Measurements from ENCODE around the gene STPG4.

STPG4 gene

GRCh38 chr2:47079515-47080412, 75.3 kb downstream of the STPG4 start:
- TF ChIP-seq ZBTB17 (tag by site-specific recombination; IDR thresholded peaks at IDR 0.05) (peak; percentile 62), ZNF398 (tag by site-specific recombination; IDR thresholded peaks at IDR 0.05) (no peak), EGR2 (tag by site-specific recombination; IDR thresholded peaks at IDR 0.05; ENCODE audit: low read depth) (peak; percentile 25; the same call in 1 of the 2 replicates), AEBP2 (tag by site-specific recombination; IDR thresholded peaks at IDR 0.05; ENCODE audit: borderline replicate concordance) (no peak), ZNF366 (tag by site-specific recombination; conservative IDR thresholded peaks at IDR 0.05) (0 out of 2 replicates have a peak, but pooled peaks have one; percentile 31), ZFHX2 (tag by site-specific recombination; conservative IDR thresholded peaks at IDR 0.05) (peak; percentile 32; the same call in 1 of the 2 replicates)
- POLR2A ChIA-PET: interaction anchor here (0.6 to 1.3 kb wide), 2 partner anchors 10 to 242 kb away, joined by 3 to 5 read pairs; no protein-coding TSS in a partner anchor
- Histone ChIP-seq H3K27ac (ENCODE audit: extremely low read depth, low read depth, low read length) (no peak overlapping the region), H3K9me3 (ENCODE audit: control insufficient read depth, insufficient read depth, low read depth, low read length) (no peaks in the 10 kb centered on the region), H3K4me1 (ENCODE audit: control insufficient read depth, insufficient read depth, low read length) (no peaks in the 10 kb centered on the region; the same call in 1 of the 2 replicates), H3K4me3 (ENCODE audit: low read depth, low read length) (no peak overlapping the region), H3K36me3 (ENCODE audit: control insufficient read depth in 2 of 2, insufficient read depth in 1 of 2, low read length in 2 of 2) (no peaks in the 10 kb centered on the region)
- CTCF ChIA-PET: interaction anchor here (0.6 to 1.4 kb wide), 2 partner anchors 8 to 232 kb away, joined by 4 to 6 read pairs; no protein-coding TSS in a partner anchor

- Histone ChIP-seq H3K9me3 (ENCODE audit: control insufficient read depth, insufficient read depth, low read depth, low read length) (no peaks in the 10 kb centered on the region), H3K4me3 (ENCODE audit: low read depth, low read length) (no peak overlapping the region), H3K36me3 (ENCODE audit: control insufficient read depth in 2 of 2, insufficient read depth in 1 of 2, low read length in 2 of 2) (no peaks in the 10 kb centered on the region), H3K27ac (ENCODE audit: extremely low read depth, low read depth, low read length) (no peak overlapping the region), H3K4me1 (ENCODE audit: control insufficient read depth, insufficient read depth, low read length) (no peaks in the 10 kb centered on the region; the same call in 1 of the 2 replicates)
- CTCF ChIA-PET: interaction anchor here (0.6 to 1.4 kb wide), 2 partner anchors 9 to 233 kb away, joined by 4 to 6 read pairs; no protein-coding TSS in a partner anchor
- POLR2A ChIA-PET: interaction anchor here (0.6 to 1.3 kb wide), 2 partner anchors 11 to 243 kb away, joined by 3 to 5 read pairs; no protein-coding TSS in a partner anchor
- TF ChIP-seq KLF1 (tag by site-specific recombination; IDR thresholded peaks at IDR 0.05) (0 out of 2 replicates have a peak, but pooled peaks have one; percentile 41), ZNF18 (tag by site-specific recombination; IDR thresholded peaks at IDR 0.05) (no peak)
These were observed 76.3 kb downstream of the STPG4 start for GRCh38 chr2:47078541-47079482.

GRCh38 chr2:47077442-47078117, 77.5 kb downstream of the STPG4 start:
- Histone ChIP-seq H3K36me3 (ENCODE audit: control insufficient read depth in 2 of 2, insufficient read depth in 1 of 2, low read length in 2 of 2) (no peaks in the 10 kb centered on the region), H3K27ac (ENCODE audit: extremely low read depth, low read depth, low read length) (no peak overlapping the region), H3K9me3 (ENCODE audit: control insufficient read depth, insufficient read depth, low read depth, low read length) (no peaks in the 10 kb centered on the region), H3K4me1 (ENCODE audit: control insufficient read depth, insufficient read depth, low read length) (no peaks in the 10 kb centered on the region; the same call in 1 of the 2 replicates), H3K4me3 (ENCODE audit: low read depth, low read length) (no peak overlapping the region)
- ChIA-PET POLR2A (interaction anchor here (0.6 kb wide), 1 partner anchor 13 kb away, joined by 3 read pairs; no protein-coding TSS in a partner anchor), CTCF (interaction anchor here (0.8 kb wide), 1 partner anchor 9 kb away, joined by 3 read pairs; no protein-coding TSS in a partner anchor)
- TF ChIP-seq ZFP41 (tag by site-specific recombination; IDR thresholded peaks at IDR 0.05; ENCODE audit: borderline replicate concordance) (no peak), ZNF169 (tag by site-specific recombination; IDR thresholded peaks at IDR 0.05) (no peak), ZNF311 (tag by site-specific recombination; IDR thresholded peaks at IDR 0.05; ENCODE audit: borderline replicate concordance) (no peak), ZFHX2 (tag by site-specific recombination; conservative IDR thresholded peaks at IDR 0.05) (no peak), KLF9 (tag by site-specific recombination; IDR thresholded peaks at IDR 0.05; ENCODE audit: low read depth) (no peak), ZNF664 (tag by site-specific recombination; IDR thresholded peaks at IDR 0.05) (peak; percentile 82), ZNF785 (tag by site-specific recombination; IDR thresholded peaks at IDR 0.05) (no peak)

Measured in HEK293 (cell line).